Measurements from ENCODE around the gene MITD1. TPM values are rescaled to one million over a fixed set of nuclear protein-coding genes. Genes with fewer than 3 reads are reported as not detected.

MITD1 gene
- total and polyA plus RNA-seq, 7 experiments from 2014 or later, result 26.8 to 80.5 (median 52.2) TPM

GRCh38 chr2:99159594-99159993 is 21.3 kb downstream of the MITD1 start:
- ATAC-seq (no peak), DNase-seq (no peak)
- no peak overlapping the region for H3K4me3 Mint-ChIP-seq
- peaks cover 5 to 6% of the 10 kb centered on the region in 2 donors for H3K4me1 ChIP-seq (ENCODE audit: control insufficient read depth in 2 of 2, insufficient read depth in 2 of 2, low read length in 2 of 2)
- H3K4me1 Mint-ChIP-seq, result peaks cover 21 to 52% (median 43%) of the 10 kb centered on the region in 7 donors
- ChIA-PET CTCF (interaction anchor here (1.4 kb wide), 1 partner anchor 21 kb away, joined by 5 read pairs; the partner anchor contains the start of gene MITD1), POLR2A (interaction anchor here (1.1 to 1.7 kb wide), 2 partner anchors 18 to 177 kb away, joined by 3 to 5 read pairs; partner anchors contain the start of genes C2orf15 and EIF5B)
- H3K36me3 ChIP-seq (ENCODE audit: control insufficient read depth in 2 of 3, insufficient read depth in 3 of 3, low read length in 3 of 3), result peaks cover 5 to 32% (median 10%) of the 10 kb centered on the region in 3 experiments
- no peak overlapping the region for H3K4me3 ChIP-seq (ENCODE audit: low read length)
- peaks cover 14 to 39% (median 26%) of the 10 kb centered on the region in 5 donors for H3K36me3 Mint-ChIP-seq
- no peaks in the 10 kb centered on the region for H3K9me3 ChIP-seq (ENCODE audit: control insufficient read depth in 2 of 3, low read length in 3 of 3)
- peak overlapping the region in 7 of 9 donors; percentile 12 to 87 (median 32) for H3K27ac Mint-ChIP-seq
- intact Hi-C loops (cut with micrococcal nuclease), result loop anchor here (10.0 kb wide), 5 partner anchors 335 to 1495 kb away; partner anchors contain the start of genes ACTR1B (in 1 of the 2), C2orf92 (in 1 of the 2), COA5 (in 1 of the 2) and INPP4A (in 1 of the 2)
- H3K27ac ChIP-seq (ENCODE audit: low read depth, low read length), result no peak overlapping the region
- H3K27me3 ChIP-seq (ENCODE audit: control insufficient read depth in 2 of 2, insufficient read depth in 2 of 2, low read length in 2 of 2), result no peaks in the 10 kb centered on the region
- no peaks in the 10 kb centered on the region for H3K27me3 Mint-ChIP-seq
- H3K9me3 Mint-ChIP-seq, result no peaks in the 10 kb centered on the region

GRCh38 chr2:99158599-99158998 is 22.3 kb downstream of the MITD1 start:
- peak overlapping the region in 5 of 9 donors; percentile 34 to 75 (median 63) for H3K27ac Mint-ChIP-seq
- no peak for ATAC-seq
- intact Hi-C loops (cut with micrococcal nuclease), result loop anchor here (10.0 kb wide), 5 partner anchors 336 to 1494 kb away; partner anchors contain the start of genes ACTR1B (in 1 of the 2), C2orf92 (in 1 of the 2), COA5 (in 1 of the 2) and INPP4A (in 1 of the 2)

GRCh38 chr2:99156891-99157290 is 24.0 kb downstream of the MITD1 start:
- peak overlapping the region in 6 of 10 donors; percentile 26 to 79 (median 52) for H3K4me3 Mint-ChIP-seq

More at GRCh38 chr2:99158599-99158998, 22.3 kb downstream of the MITD1 start:
- Histone ChIP-seq H3K27me3 (ENCODE audit: control insufficient read depth in 2 of 2, insufficient read depth in 2 of 2, low read length in 2 of 2) (no peaks in the 10 kb centered on the region), H3K4me3 (ENCODE audit: low read length) (no peak overlapping the region), H3K27ac (ENCODE audit: low read depth, low read length) (peak overlapping the region; percentile 19), H3K9me3 (ENCODE audit: control insufficient read depth in 2 of 3, low read length in 3 of 3) (no peaks in the 10 kb centered on the region), H3K4me1 (ENCODE audit: control insufficient read depth in 2 of 2, insufficient read depth in 2 of 2, low read length in 2 of 2) (peaks cover 13 to 14% of the 10 kb centered on the region in 2 donors), H3K36me3 (ENCODE audit: control insufficient read depth in 2 of 3, insufficient read depth in 3 of 3, low read length in 3 of 3) (peaks cover 5 to 32% (median 10%) of the 10 kb centered on the region in 3 experiments)
- Mint-ChIP-seq H3K36me3 (peaks cover 14 to 35% (median 26%) of the 10 kb centered on the region in 5 donors), H3K4me3 (peak overlapping the region in 1 of 10 donors; percentile 59), H3K4me1 (peaks cover 21 to 48% (median 40%) of the 10 kb centered on the region in 7 donors), H3K9me3 (no peaks in the 10 kb centered on the region), H3K27me3 (no peaks in the 10 kb centered on the region)
- DNase-seq, result no peak
- CTCF ChIA-PET, result interaction anchor here (1.4 kb wide), 1 partner anchor 22 kb away, joined by 5 read pairs; the partner anchor contains the start of gene MITD1
- POLR2A ChIA-PET, result interaction anchor here (0.7 to 2.2 kb wide), 4 partner anchors 17 to 178 kb away, joined by 3 to 14 read pairs (median 4); partner anchors contain the start of genes C2orf15 and EIF5B

GRCh38 chr2:99154643-99155536 is 26.0 kb downstream of the MITD1 start, which contains the start of the genes LIPT1 and TSGA10:
TSS of gene LIPT1 (plus strand) at chr2:99154967. CDS start at chr2:99161958, 6,991 bp downstream.
TSS of gene TSGA10 (minus strand) at chr2:99154942. CDS start at chr2:99109439, 45,503 bp downstream.
- Histone ChIP-seq H3K27ac (ENCODE audit: low read depth, low read length) (peak within 1 kb of the TSS; percentile 92), H3K27me3 (ENCODE audit: control insufficient read depth in 2 of 2, insufficient read depth in 2 of 2, low read length in 2 of 2) (no peaks in the 10 kb centered on the region), H3K36me3 (ENCODE audit: control insufficient read depth in 2 of 3, insufficient read depth in 3 of 3, low read length in 3 of 3) (peaks cover 5 to 21% (median 10%) of the 10 kb centered on the region in 3 experiments), H3K4me1 (ENCODE audit: control insufficient read depth in 2 of 2, insufficient read depth in 2 of 2, low read length in 2 of 2) (peaks cover 15 to 18% of the 10 kb centered on the region in 2 donors), H3K9me3 (ENCODE audit: control insufficient read depth in 2 of 3, low read length in 3 of 3) (no peaks in the 10 kb centered on the region), H3K4me3 (ENCODE audit: low read length) (peak within 1 kb of the TSS; percentile 83)
- peaks cover 18 to 30% (median 26%) of the 10 kb centered on the region in 5 donors for H3K36me3 Mint-ChIP-seq
- no peaks in the 10 kb centered on the region for H3K9me3 Mint-ChIP-seq
- H3K27ac Mint-ChIP-seq, result peak within 1 kb of the TSS in 2 of 9 donors; percentile 96 to 97
- ATAC-seq (peak; percentile 98), DNase-seq (peak; percentile 80 to 95 (median 92))
- no peaks in the 10 kb centered on the region for H3K27me3 Mint-ChIP-seq
- intact Hi-C loops (cut with micrococcal nuclease), result loop anchor here (1.0 to 10.0 kb wide), 11 partner anchors 8 to 1490 kb away; partner anchors contain the start of genes C2orf15 (in 2 of the 2), MITD1 (in 2 of the 2), MRPL30 (in 2 of the 2) and REV1 (in 2 of the 2)
- H3K4me1 Mint-ChIP-seq, result peaks cover 25 to 57% (median 42%) of the 10 kb centered on the region in 7 donors
- H3K4me3 Mint-ChIP-seq, result peak within 1 kb of the TSS in 1 of 10 donors; percentile 93
- CTCF ChIA-PET, result interaction anchor here (0.6 to 1.5 kb wide), 5 partner anchors 14 to 354 kb away, joined by 3 to 8 read pairs (median 5); partner anchors contain the start of genes MITD1 and MRPL30
- POLR2A ChIA-PET, result interaction anchor here (0.6 to 5.7 kb wide), 15 partner anchors 8 to 1091 kb away, joined by 3 to 101 read pairs (median 4); partner anchors contain the start of genes C2orf15, EIF5B, MGAT4A and MITD1

More at GRCh38 chr2:99156891-99157290, 24.0 kb downstream of the MITD1 start:
- Mint-ChIP-seq H3K36me3 (peaks cover 14 to 26% (median 21%) of the 10 kb centered on the region in 5 donors), H3K27ac (peak overlapping the region in 4 of 9 donors; percentile 34 to 70 (median 59)), H3K27me3 (no peaks in the 10 kb centered on the region), H3K9me3 (no peaks in the 10 kb centered on the region), H3K4me1 (peaks cover 21 to 47% (median 38%) of the 10 kb centered on the region in 7 donors)
- no peak for ATAC-seq
- intact Hi-C loops (cut with micrococcal nuclease), result loop anchor here (10.0 kb wide), 5 partner anchors 338 to 1492 kb away; partner anchors contain the start of genes ACTR1B (in 1 of the 2), C2orf92 (in 1 of the 2), COA5 (in 1 of the 2) and INPP4A (in 1 of the 2)
- Histone ChIP-seq H3K4me1 (ENCODE audit: control insufficient read depth in 2 of 2, insufficient read depth in 2 of 2, low read length in 2 of 2) (peaks cover 15 to 18% of the 10 kb centered on the region in 2 donors), H3K36me3 (ENCODE audit: control insufficient read depth in 2 of 3, insufficient read depth in 3 of 3, low read length in 3 of 3) (peaks cover 5 to 23% (median 10%) of the 10 kb centered on the region in 3 experiments), H3K4me3 (ENCODE audit: low read length) (no peak overlapping the region), H3K27ac (ENCODE audit: low read depth, low read length) (peak overlapping the region; percentile 19), H3K9me3 (ENCODE audit: control insufficient read depth in 2 of 3, low read length in 3 of 3) (no peaks in the 10 kb centered on the region), H3K27me3 (ENCODE audit: control insufficient read depth in 2 of 2, insufficient read depth in 2 of 2, low read length in 2 of 2) (no peaks in the 10 kb centered on the region)
- POLR2A ChIA-PET, result interaction anchor here (1.6 to 3.8 kb wide), 3 partner anchors 10 to 24 kb away, joined by 4 to 31 read pairs (median 14); partner anchors contain the start of genes C2orf15, MITD1 and MRPL30
- DNase-seq, result no peak
- CTCF ChIA-PET, result no interaction called here

- peak overlapping the region in 1 of 10 donors; percentile 93 for H3K4me3 Mint-ChIP-seq
- no peak for DNase-seq
- peaks cover 25 to 49% (median 33%) of the 10 kb centered on the region in 7 donors for H3K4me1 Mint-ChIP-seq
- no peaks in the 10 kb centered on the region for H3K27me3 Mint-ChIP-seq
- H3K27ac Mint-ChIP-seq, result peak overlapping the region in 2 of 9 donors; percentile 96 to 97
- POLR2A ChIA-PET, result interaction anchor here (1.0 to 5.7 kb wide), 7 partner anchors 12 to 383 kb away, joined by 4 to 101 read pairs (median 5); partner anchors contain the start of genes C2orf15, EIF5B, MITD1 and MRPL30
- Histone ChIP-seq H3K4me1 (ENCODE audit: control insufficient read depth in 2 of 2, insufficient read depth in 2 of 2, low read length in 2 of 2) (peaks cover 15 to 18% of the 10 kb centered on the region in 2 donors), H3K9me3 (ENCODE audit: control insufficient read depth in 2 of 3, low read length in 3 of 3) (no peaks in the 10 kb centered on the region), H3K27me3 (ENCODE audit: control insufficient read depth in 2 of 2, insufficient read depth in 2 of 2, low read length in 2 of 2) (no peaks in the 10 kb centered on the region), H3K36me3 (ENCODE audit: control insufficient read depth in 2 of 3, insufficient read depth in 3 of 3, low read length in 3 of 3) (peaks cover 4 to 16% (median 5%) of the 10 kb centered on the region in 3 experiments), H3K4me3 (ENCODE audit: low read length) (peak overlapping the region; percentile 83), H3K27ac (ENCODE audit: low read depth, low read length) (peak overlapping the region; percentile 92)
- peaks cover 12 to 24% (median 19%) of the 10 kb centered on the region in 5 donors for H3K36me3 Mint-ChIP-seq
- CTCF ChIA-PET, result interaction anchor here (0.6 kb wide), 1 partner anchor 232 kb away, joined by 8 read pairs; no protein-coding TSS in a partner anchor
- intact Hi-C loops (cut with micrococcal nuclease), result loop anchor here (1.0 to 10.0 kb wide), 8 partner anchors 13 to 1489 kb away; partner anchors contain the start of genes C2orf15 (in 2 of the 2), ACTR1B (in 1 of the 2), C2orf92 (in 1 of the 2) and COA5 (in 1 of the 2)
- no peak for ATAC-seq
- H3K9me3 Mint-ChIP-seq, result no peaks in the 10 kb centered on the region
These were observed 26.8 kb downstream of the MITD1 start for GRCh38 chr2:99153921-99154604.
